DND-41 (cell line): ENCODE measurements around the gene PCED1B.

Experiments used
- ATAC-seq: fragments of 200-7000 bp; cut with Tn5 transposase; 3 replicates; pipeline ENCODE4 v1.9.1; 2021; ENCODE audit warnings: low read depth; ENCODE audit not compliant: insufficient read depth
- DNase-seq: peaks from one replicate; pipeline ENCODE4 v3.0.0-alpha.2; 2020
- H2AFZ ChIP-seq: 2 replicates; pipeline ENCODE4 v1.6.0; 2012; ENCODE audit warnings: low read depth, low read length
- H3K27ac ChIP-seq: 2 replicates; pipeline ENCODE4 v1.5.1; 2012; ENCODE audit warnings: low read length, inconsistent platforms
- H3K27me3 ChIP-seq: fragments of 200-600 bp; sonication (generic); 2 replicates; pipeline ENCODE4 v1.6.0; 2012; ENCODE audit warnings: low read length, mild to moderate bottlenecking, inconsistent platforms; ENCODE audit not compliant: insufficient read depth, poor library complexity
- H3K36me3 ChIP-seq: 2 replicates; pipeline ENCODE4 v1.5.1; 2012; ENCODE audit warnings: low read length, inconsistent platforms; ENCODE audit not compliant: insufficient read depth
- H3K4me1 ChIP-seq: 2 replicates; pipeline ENCODE4 v1.5.1; 2012; ENCODE audit warnings: mild to moderate bottlenecking, low read length; ENCODE audit not compliant: insufficient read depth
- H3K4me2 ChIP-seq: 2 replicates; pipeline ENCODE4 v1.6.0; 2012; ENCODE audit warnings: mild to moderate bottlenecking, moderate library complexity, low read length, inconsistent platforms; ENCODE audit not compliant: insufficient read depth
- H3K4me3 ChIP-seq, 2 experiments: fragments of 200-600 bp in 1 of 2; shearing (Covaris generic) in 1 of 2; 2 replicates each; pipeline ENCODE4 v1.5.1; 2012 to 2016; ENCODE audit warnings: inconsistent platforms in 2 of 2, low read length in 2 of 2, mild to moderate bottlenecking in 2 of 2, low read depth in 1 of 2, moderate library complexity in 1 of 2
- H3K79me2 ChIP-seq: 2 replicates; pipeline ENCODE4 v1.6.0; 2012; ENCODE audit warnings: low read length, inconsistent platforms; ENCODE audit not compliant: insufficient read depth
- H3K9ac ChIP-seq: 2 replicates; pipeline ENCODE4 v1.6.0; 2012; ENCODE audit warnings: low read depth, mild to moderate bottlenecking, inconsistent platforms, low read length, moderate library complexity
- H3K9me3 ChIP-seq: 2 replicates; pipeline ENCODE4 v1.5.1; 2012; ENCODE audit warnings: low read length, moderate library complexity, mild to moderate bottlenecking, inconsistent platforms; ENCODE audit not compliant: insufficient read depth, severe bottlenecking
- H4K20me1 ChIP-seq: 2 replicates; pipeline ENCODE4 v1.6.0; 2012; ENCODE audit warnings: low read length; ENCODE audit not compliant: insufficient read depth
- EZH2 ChIP-seq: IDR thresholded peaks from 3 replicates; pipeline ENCODE4 v1.6.1; 2012; ENCODE audit warnings: borderline replicate concordance, low read depth, mild to moderate bottlenecking, moderate library complexity, low read length, inconsistent platforms; ENCODE audit not compliant: severe bottlenecking
- TF ChIP-seq, protein P1 (sequence below): IDR thresholded peaks from 2 replicates; pipeline ENCODE4 v1.5.1; 2012; ENCODE audit warnings: borderline replicate concordance, low read length, moderate library complexity, mild to moderate bottlenecking; ENCODE audit not compliant: poor library complexity, severe bottlenecking; ENCODE audit errors: extremely low read depth

Gene PCED1B

DNA sequence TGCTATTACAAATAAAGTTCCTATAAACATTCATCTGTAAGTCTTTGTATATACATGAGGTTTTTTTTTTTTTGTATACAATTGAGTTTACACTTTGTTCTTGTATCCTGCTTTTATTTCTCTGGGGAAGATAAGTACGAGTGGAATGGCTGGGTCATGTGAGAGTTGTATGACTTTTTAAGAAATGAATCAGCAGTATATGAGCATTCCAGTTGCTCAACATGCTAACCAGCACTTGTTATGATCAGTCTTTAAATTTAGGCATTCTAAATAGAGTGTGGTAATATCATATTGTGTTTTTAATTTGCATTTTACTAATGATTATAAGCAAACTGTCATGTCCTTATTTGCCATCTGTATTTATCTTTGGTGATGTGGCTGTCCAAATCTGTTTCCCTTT is 45.0 kb downstream of the PCED1B start:
- H3K36me3 ChIP-seq = no peaks in the 10 kb centered on the region
- ATAC-seq = no peak
- no peak for DNase-seq

GRCh38 chr12:47126246-47126645 is 46.8 kb downstream of the PCED1B start:
- no peak for TF ChIP-seq EZH2
- TF ChIP-seq, protein P1, sequence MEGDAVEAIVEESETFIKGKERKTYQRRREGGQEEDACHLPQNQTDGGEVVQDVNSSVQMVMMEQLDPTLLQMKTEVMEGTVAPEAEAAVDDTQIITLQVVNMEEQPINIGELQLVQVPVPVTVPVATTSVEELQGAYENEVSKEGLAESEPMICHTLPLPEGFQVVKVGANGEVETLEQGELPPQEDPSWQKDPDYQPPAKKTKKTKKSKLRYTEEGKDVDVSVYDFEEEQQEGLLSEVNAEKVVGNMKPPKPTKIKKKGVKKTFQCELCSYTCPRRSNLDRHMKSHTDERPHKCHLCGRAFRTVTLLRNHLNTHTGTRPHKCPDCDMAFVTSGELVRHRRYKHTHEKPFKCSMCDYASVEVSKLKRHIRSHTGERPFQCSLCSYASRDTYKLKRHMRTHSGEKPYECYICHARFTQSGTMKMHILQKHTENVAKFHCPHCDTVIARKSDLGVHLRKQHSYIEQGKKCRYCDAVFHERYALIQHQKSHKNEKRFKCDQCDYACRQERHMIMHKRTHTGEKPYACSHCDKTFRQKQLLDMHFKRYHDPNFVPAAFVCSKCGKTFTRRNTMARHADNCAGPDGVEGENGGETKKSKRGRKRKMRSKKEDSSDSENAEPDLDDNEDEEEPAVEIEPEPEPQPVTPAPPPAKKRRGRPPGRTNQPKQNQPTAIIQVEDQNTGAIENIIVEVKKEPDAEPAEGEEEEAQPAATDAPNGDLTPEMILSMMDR = no peak
- no peak for DNase-seq
- H3K4me1 ChIP-seq = no peaks in the 10 kb centered on the region

More for the DNA sequence above, 45.0 kb downstream of the PCED1B start:
- Histone ChIP-seq H3K9me3 (no peaks in the 10 kb centered on the region), H3K4me3 (no peak overlapping the region), H3K79me2 (no peaks in the 10 kb centered on the region), H3K9ac (no peak overlapping the region), H3K4me2 (no peak overlapping the region), H3K27ac (no peak overlapping the region), H3K4me1 (no peaks in the 10 kb centered on the region), H4K20me1 (no peaks in the 10 kb centered on the region), H2AFZ (no peak overlapping the region), H3K27me3 (no peaks in the 10 kb centered on the region)
- no peak for TF ChIP-seq EZH2
- TF ChIP-seq, protein P1 = no peak

GRCh38 chr12:47131011-47131410 is 51.6 kb downstream of the PCED1B start:
- no peak overlapping the region for H3K4me2 ChIP-seq
- TF ChIP-seq, protein P1 = no peak
- no peak for TF ChIP-seq EZH2
- DNase-seq = no peak
- H3K79me2 ChIP-seq = no peaks in the 10 kb centered on the region
- H3K27me3 ChIP-seq = no peaks in the 10 kb centered on the region
- H3K4me3 ChIP-seq = no peak overlapping the region
- no peak overlapping the region for H3K27ac ChIP-seq
- H2AFZ ChIP-seq = no peak overlapping the region
- no peaks in the 10 kb centered on the region for H3K9me3 ChIP-seq
- no peaks in the 10 kb centered on the region for H4K20me1 ChIP-seq
- no peak for ATAC-seq
- no peaks in the 10 kb centered on the region for H3K36me3 ChIP-seq
- H3K4me1 ChIP-seq = no peaks in the 10 kb centered on the region
- H3K9ac ChIP-seq = no peak overlapping the region

More at GRCh38 chr12:47126246-47126645, 46.8 kb downstream of the PCED1B start:
- Histone ChIP-seq H3K27ac (no peak overlapping the region), H3K9me3 (no peaks in the 10 kb centered on the region), H3K4me2 (no peak overlapping the region), H2AFZ (no peak overlapping the region), H3K9ac (no peak overlapping the region), H3K27me3 (no peaks in the 10 kb centered on the region), H3K36me3 (no peaks in the 10 kb centered on the region), H3K4me3 (no peak overlapping the region), H4K20me1 (no peaks in the 10 kb centered on the region), H3K79me2 (no peaks in the 10 kb centered on the region)
- ATAC-seq = no peak

GRCh38 chr12:47134005-47134404 is 54.6 kb downstream of the PCED1B start:
- Histone ChIP-seq H3K9me3 (no peaks in the 10 kb centered on the region), H3K27ac (no peak overlapping the region), H3K79me2 (no peaks in the 10 kb centered on the region), H3K4me2 (no peak overlapping the region), H4K20me1 (no peaks in the 10 kb centered on the region), H3K36me3 (no peaks in the 10 kb centered on the region), H3K9ac (no peak overlapping the region), H2AFZ (no peak overlapping the region), H3K4me3 (no peak overlapping the region), H3K27me3 (no peaks in the 10 kb centered on the region), H3K4me1 (no peaks in the 10 kb centered on the region)
- ATAC-seq (no peak), DNase-seq (no peak)
- TF ChIP-seq EZH2 = no peak
- TF ChIP-seq, protein P1 = no peak
